ENCODE measurements around the gene CNOT3.
"Not testable (repeated sequence)": the region's sequence is repeated elsewhere in the genome, so short reads cannot be mapped to it uniquely, and the experiment has no call there.

The CNOT3 gene

GRCh38 chr19:54172471-54173358 is 35.2 kb downstream of the CNOT3 start, which contains the start of gene TMC4:
Gene TMC4 (minus strand): TSS chr19:54173160. CDS start chr19:54173117, 43 bp downstream.
- WGBS, 2 experiments (ENCODE audit: insufficient coverage in 2 of 2) = 32 to 53% methylated on average over 12 to 13 of the region's 13 CpGs
- Histone ChIP-seq H3K36me3 (ENCODE audit: control insufficient read depth, insufficient read depth, low read length) (peaks cover 24% of the 10 kb centered on the region), H3K9me3 (ENCODE audit: control insufficient read depth, low read length) (no peaks in the 10 kb centered on the region), H3K4me1 (ENCODE audit: control insufficient read depth, insufficient read depth, low read length, poor library complexity, severe bottlenecking) (peaks cover 3% of the 10 kb centered on the region), H3K4me3 (ENCODE audit: extremely low read depth, insufficient read depth, low read length, poor library complexity, severe bottlenecking) (no peak within 1 kb of the TSS), H3K27ac (ENCODE audit: low read depth, low read length, severe bottlenecking) (peak within 1 kb of the TSS; percentile 10)

DNA sequence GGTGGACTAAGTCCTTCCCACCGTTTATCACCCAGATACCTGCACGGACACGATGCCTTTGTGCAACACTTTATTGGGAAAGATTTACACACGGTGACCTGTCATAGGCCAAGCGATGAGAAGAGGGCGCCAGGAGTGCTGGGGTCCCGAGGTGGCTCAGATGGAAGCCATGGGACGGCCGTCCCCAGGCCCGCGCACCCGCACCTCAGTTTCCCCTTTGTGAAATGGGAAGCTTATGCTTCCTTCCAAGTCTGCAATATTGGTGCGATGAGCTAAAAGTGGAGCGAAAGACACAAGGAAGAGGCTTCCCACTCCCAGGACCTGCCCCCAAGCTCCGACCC is 35.8 kb downstream of the CNOT3 start:
- H3K4me1 ChIP-seq (ENCODE audit: control insufficient read depth, insufficient read depth, low read length, poor library complexity, severe bottlenecking) = peaks cover 3% of the 10 kb centered on the region
- peaks cover 30% of the 10 kb centered on the region for H3K36me3 ChIP-seq (ENCODE audit: control insufficient read depth, insufficient read depth, low read length)
- H3K9me3 ChIP-seq (ENCODE audit: control insufficient read depth, low read length) = no peaks in the 10 kb centered on the region
- 68 to 69% methylated on average over 13 to 15 of the region's 15 CpGs for WGBS, 2 experiments (ENCODE audit: insufficient coverage in 2 of 2)
- H3K4me3 ChIP-seq (ENCODE audit: extremely low read depth, insufficient read depth, low read length, poor library complexity, severe bottlenecking) = no peak overlapping the region
- no peak overlapping the region for H3K27ac ChIP-seq (ENCODE audit: low read depth, low read length, severe bottlenecking)

DNA sequence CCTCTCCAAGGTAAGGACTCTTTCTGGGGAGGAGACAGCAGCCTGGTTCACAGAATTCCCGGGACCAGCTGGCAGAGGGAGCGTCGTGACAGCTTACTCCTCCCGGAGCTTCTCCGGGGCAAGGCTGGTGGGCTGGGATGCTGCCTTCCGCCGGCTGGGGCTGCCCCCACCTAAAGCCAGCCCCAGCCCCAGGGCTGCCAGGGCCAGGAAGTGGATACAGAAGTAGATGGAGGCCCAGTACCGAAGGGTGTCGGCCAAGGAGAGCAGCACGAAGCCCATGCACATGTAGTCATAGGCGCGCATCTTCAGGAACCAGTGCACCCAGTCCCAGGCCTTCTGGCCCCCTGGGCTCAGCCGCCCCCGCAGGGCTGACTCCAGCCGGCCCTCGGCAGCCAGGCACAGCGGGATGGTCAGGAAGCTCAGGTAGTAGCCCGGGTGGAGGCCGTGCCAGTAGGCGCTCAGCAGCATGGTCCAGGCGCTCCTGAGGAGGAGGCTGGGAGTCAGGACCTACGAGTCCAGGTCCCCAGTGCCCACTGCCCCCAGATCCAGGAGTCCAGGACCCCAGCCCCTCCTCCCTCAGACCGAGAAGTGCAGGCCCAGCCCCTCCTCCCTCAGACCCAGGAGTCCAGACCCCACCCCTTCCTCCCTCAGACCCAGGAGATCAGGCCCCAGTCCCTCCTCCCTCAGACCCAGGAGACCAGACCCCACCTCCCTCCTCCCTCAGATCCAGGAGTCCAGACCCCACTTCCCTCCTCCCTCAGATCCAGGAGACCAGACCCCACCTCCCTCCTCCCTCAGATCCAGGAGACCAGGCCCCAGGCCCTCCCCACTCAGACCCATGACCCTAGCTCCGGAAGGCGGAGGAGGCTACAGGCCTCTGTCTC is 36.6 kb downstream of the CNOT3 start:
- peak overlapping the region; percentile 10 for H3K27ac ChIP-seq (ENCODE audit: low read depth, low read length, severe bottlenecking)
- H3K4me3 ChIP-seq (ENCODE audit: extremely low read depth, insufficient read depth, low read length, poor library complexity, severe bottlenecking) = no peak overlapping the region
- no peaks in the 10 kb centered on the region for H3K9me3 ChIP-seq (ENCODE audit: control insufficient read depth, low read length)
- H3K36me3 ChIP-seq (ENCODE audit: control insufficient read depth, insufficient read depth, low read length) = peaks cover 38% of the 10 kb centered on the region
- 87 to 89% methylated on average over 20 to 24 of the region's 25 CpGs for WGBS, 2 experiments (ENCODE audit: insufficient coverage in 2 of 2)
- H3K4me1 ChIP-seq (ENCODE audit: control insufficient read depth, insufficient read depth, low read length, poor library complexity, severe bottlenecking) = peaks cover 3% of the 10 kb centered on the region

GRCh38 chr19:54178581-54179261 is 41.2 kb downstream of the CNOT3 start:
- peak overlapping the region; percentile 36 for H3K27ac ChIP-seq (ENCODE audit: low read depth, low read length, severe bottlenecking)
- no peak overlapping the region for H3K4me3 ChIP-seq (ENCODE audit: extremely low read depth, insufficient read depth, low read length, poor library complexity, severe bottlenecking)
- 92 to 98% methylated on average over 21 to 23 of the region's 23 CpGs for WGBS, 2 experiments (ENCODE audit: insufficient coverage in 2 of 2)

GRCh38 chr19:54179262-54179852 is 41.8 kb downstream of the CNOT3 start:
- 85 to 90% methylated on average over 10 of the region's 10 CpGs for WGBS, 2 experiments (ENCODE audit: insufficient coverage in 2 of 2)
- H3K27ac ChIP-seq (ENCODE audit: low read depth, low read length, severe bottlenecking) = peak overlapping the region; percentile 59

More at GRCh38 chr19:54178581-54179261, 41.2 kb downstream of the CNOT3 start:
- no peaks in the 10 kb centered on the region for H3K9me3 ChIP-seq (ENCODE audit: control insufficient read depth, low read length)
- no peaks in the 10 kb centered on the region for H3K4me1 ChIP-seq (ENCODE audit: control insufficient read depth, insufficient read depth, low read length, poor library complexity, severe bottlenecking)
- H3K36me3 ChIP-seq (ENCODE audit: control insufficient read depth, insufficient read depth, low read length) = peaks cover 76% of the 10 kb centered on the region

DNA sequence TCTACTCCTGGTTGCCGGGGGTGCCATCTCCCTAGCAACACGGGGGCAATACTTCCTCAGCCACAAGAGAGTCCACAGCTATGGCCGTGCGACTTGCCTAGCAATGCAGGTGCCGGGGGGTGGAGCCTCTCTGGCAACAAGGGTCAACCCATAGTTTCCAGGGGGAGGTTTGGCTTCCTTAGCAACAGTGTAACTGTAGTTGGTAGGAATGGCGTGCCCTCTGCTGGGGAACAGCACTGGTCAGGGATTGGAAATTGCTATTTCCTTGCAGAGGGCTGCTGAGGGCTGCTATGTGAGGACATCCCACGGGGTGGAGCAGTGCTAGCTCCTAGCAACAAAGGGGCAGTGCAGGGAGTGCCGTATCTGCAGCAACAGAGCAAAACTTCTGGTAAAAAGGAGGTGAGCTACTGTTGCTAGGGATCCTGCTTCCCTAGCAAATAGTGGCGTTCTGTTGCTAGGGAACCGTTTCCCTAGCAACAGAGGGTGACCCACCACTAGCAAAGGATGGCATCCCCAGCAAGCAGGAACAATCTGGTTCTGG is 42.4 kb downstream of the CNOT3 start:
- Histone ChIP-seq H3K4me1 (ENCODE audit: control insufficient read depth, insufficient read depth, low read length, poor library complexity, severe bottlenecking) (no peaks in the 10 kb centered on the region), H3K36me3 (ENCODE audit: control insufficient read depth, insufficient read depth, low read length) (peaks cover 84% of the 10 kb centered on the region), H3K4me3 (ENCODE audit: extremely low read depth, insufficient read depth, low read length, poor library complexity, severe bottlenecking) (no peak overlapping the region), H3K27ac (ENCODE audit: low read depth, low read length, severe bottlenecking) (peak overlapping the region; percentile 59), H3K9me3 (ENCODE audit: control insufficient read depth, low read length) (no peaks in the 10 kb centered on the region)
- 56 to 66% methylated on average over 10 of the region's 10 CpGs for WGBS, 2 experiments (ENCODE audit: insufficient coverage in 2 of 2)

More at GRCh38 chr19:54179262-54179852, 41.8 kb downstream of the CNOT3 start:
- no peaks in the 10 kb centered on the region for H3K4me1 ChIP-seq (ENCODE audit: control insufficient read depth, insufficient read depth, low read length, poor library complexity, severe bottlenecking)
- no peak overlapping the region for H3K4me3 ChIP-seq (ENCODE audit: extremely low read depth, insufficient read depth, low read length, poor library complexity, severe bottlenecking)
- peaks cover 82% of the 10 kb centered on the region for H3K36me3 ChIP-seq (ENCODE audit: control insufficient read depth, insufficient read depth, low read length)
- H3K9me3 ChIP-seq (ENCODE audit: control insufficient read depth, low read length) = no peaks in the 10 kb centered on the region

DNA sequence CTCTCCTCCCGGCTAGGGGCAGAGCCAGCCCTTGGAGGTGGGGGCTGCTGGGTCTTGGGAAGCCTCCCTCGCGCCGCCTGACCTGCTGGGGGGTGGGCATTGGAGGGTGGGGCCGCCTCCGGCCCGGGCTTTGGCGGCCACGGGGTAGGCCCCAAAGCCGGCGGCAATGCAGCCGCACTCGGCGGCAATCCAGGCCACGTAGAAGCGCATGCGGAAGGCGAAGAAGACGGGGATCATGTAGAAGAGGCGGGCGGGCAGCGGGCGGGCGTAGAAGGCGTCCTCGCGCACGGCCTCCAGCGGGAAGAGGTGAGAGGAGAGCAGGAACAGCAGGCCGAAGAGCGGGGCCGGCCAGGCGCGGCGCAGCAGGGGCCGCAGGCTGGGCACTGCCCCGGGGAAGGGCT is 43.1 kb downstream of the CNOT3 start:
- Histone ChIP-seq H3K27ac (ENCODE audit: low read depth, low read length, severe bottlenecking) (peak overlapping the region; percentile 59), H3K36me3 (ENCODE audit: control insufficient read depth, insufficient read depth, low read length) (peaks cover 87% of the 10 kb centered on the region)
- WGBS, 2 experiments (ENCODE audit: insufficient coverage in 2 of 2) = 95% methylated on average over 36 of the region's 37 CpGs

DNA sequence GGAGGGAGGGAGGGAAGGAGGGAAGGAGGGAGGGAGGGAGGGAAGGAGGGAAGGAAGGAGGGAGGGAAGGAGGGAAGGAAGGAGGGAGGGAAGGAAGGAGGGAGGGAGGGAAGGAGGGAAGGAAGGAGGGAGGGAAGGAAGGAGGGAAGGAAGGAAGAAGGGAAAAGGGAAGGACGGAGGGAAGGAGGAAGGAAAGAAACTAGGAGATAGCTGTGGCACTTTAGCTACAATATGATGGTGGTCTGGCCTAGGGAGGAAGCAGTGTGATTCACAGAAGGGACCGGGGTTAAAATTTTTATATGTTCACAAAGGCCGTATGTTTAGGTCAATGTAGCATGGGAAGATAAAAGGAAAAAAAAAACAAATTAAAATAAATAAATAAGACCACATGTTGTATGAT is 44.3 kb downstream of the CNOT3 start:
- H3K9me3 ChIP-seq (ENCODE audit: control insufficient read depth, low read length); H3K4me3 ChIP-seq (ENCODE audit: extremely low read depth, insufficient read depth, low read length, poor library complexity, severe bottlenecking); H3K27ac ChIP-seq (ENCODE audit: low read depth, low read length, severe bottlenecking); H3K4me1 ChIP-seq (ENCODE audit: control insufficient read depth, insufficient read depth, low read length, poor library complexity, severe bottlenecking): not testable (repeated sequence)
- peaks cover 83% of the 10 kb centered on the region for H3K36me3 ChIP-seq (ENCODE audit: control insufficient read depth, insufficient read depth, low read length)
- 100% methylated on average over 1 to 2 of the region's 3 CpGs for WGBS, 2 experiments (ENCODE audit: insufficient coverage in 2 of 2)

More for the DNA sequence above, 43.1 kb downstream of the CNOT3 start:
- no peaks in the 10 kb centered on the region for H3K9me3 ChIP-seq (ENCODE audit: control insufficient read depth, low read length)
- no peaks in the 10 kb centered on the region for H3K4me1 ChIP-seq (ENCODE audit: control insufficient read depth, insufficient read depth, low read length, poor library complexity, severe bottlenecking)
- H3K4me3 ChIP-seq (ENCODE audit: extremely low read depth, insufficient read depth, low read length, poor library complexity, severe bottlenecking) = no peak overlapping the region

DNA sequence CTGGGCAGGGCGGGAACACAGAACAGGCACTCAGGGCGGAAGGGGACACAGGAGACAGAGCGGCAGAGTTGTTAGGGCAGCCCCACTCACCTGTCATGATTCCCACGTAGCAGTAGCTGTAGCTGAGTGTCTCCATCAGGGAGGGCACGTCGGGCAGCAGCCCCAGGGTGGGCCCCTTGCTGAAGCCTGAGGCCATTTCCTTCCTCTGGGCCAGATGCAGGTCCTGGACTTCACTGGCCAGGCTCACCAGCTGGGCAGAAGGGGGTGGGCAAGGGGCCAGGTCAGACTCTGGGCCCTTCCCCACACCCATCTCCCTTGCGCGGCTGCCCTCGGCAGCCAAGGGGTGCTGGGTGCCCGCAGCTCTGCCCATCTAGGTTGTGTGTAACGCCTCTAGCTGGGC is 45.9 kb downstream of the CNOT3 start:
- H3K9me3 ChIP-seq (ENCODE audit: control insufficient read depth, low read length) = no peaks in the 10 kb centered on the region
- H3K4me3 ChIP-seq (ENCODE audit: extremely low read depth, insufficient read depth, low read length, poor library complexity, severe bottlenecking) = no peak overlapping the region
- peaks cover 80% of the 10 kb centered on the region for H3K36me3 ChIP-seq (ENCODE audit: control insufficient read depth, insufficient read depth, low read length)
- peaks cover 10% of the 10 kb centered on the region for H3K4me1 ChIP-seq (ENCODE audit: control insufficient read depth, insufficient read depth, low read length, poor library complexity, severe bottlenecking)
- WGBS, 2 experiments (ENCODE audit: insufficient coverage in 2 of 2) = 93 to 98% methylated on average over 11 of the region's 11 CpGs
- no peak overlapping the region for H3K27ac ChIP-seq (ENCODE audit: low read depth, low read length, severe bottlenecking)

GRCh38 chr19:54186351-54186750 is 48.8 kb downstream of the CNOT3 start:
- Histone ChIP-seq H3K4me1 (ENCODE audit: control insufficient read depth, insufficient read depth, low read length, poor library complexity, severe bottlenecking) (peaks cover 10% of the 10 kb centered on the region), H3K36me3 (ENCODE audit: control insufficient read depth, insufficient read depth, low read length) (peaks cover 51% of the 10 kb centered on the region), H3K27ac (ENCODE audit: low read depth, low read length, severe bottlenecking) (no peak overlapping the region), H3K4me3 (ENCODE audit: extremely low read depth, insufficient read depth, low read length, poor library complexity, severe bottlenecking) (no peak overlapping the region), H3K9me3 (ENCODE audit: control insufficient read depth, low read length) (no peaks in the 10 kb centered on the region)
- WGBS, 2 experiments (ENCODE audit: insufficient coverage in 2 of 2) = 90 to 95% methylated on average over 4 to 5 of the region's 8 CpGs

All from mesodermal cell (in vitro differentiated cells).